AG09319 (cell line): ENCODE data around the gene HDAC9.
A peak's percentile ranks its signal among the peaks of the same experiment; 100 is the strongest.

Source experiments
- DNase-seq: peaks from one replicate; pipeline ENCODE4 v3.0.0-alpha.2; 2010; ENCODE audit warnings: low read depth; ENCODE audit errors: extremely low read depth
- CTCF ChIP-seq: IDR thresholded peaks from 2 replicates; pipeline ENCODE4 v1.5.1; 2011; ENCODE audit warnings: low read depth, mild to moderate bottlenecking, inconsistent platforms, low read length, moderate library complexity

HDAC9 gene

GRCh38 chr7:18499407-18500177, 4.0 kb downstream of the HDAC9 start:
- no peak for TF ChIP-seq CTCF
- no peak for DNase-seq

GRCh38 chr7:18503126-18503866, 7.7 kb downstream of the HDAC9 start:
- no peak for TF ChIP-seq CTCF
- no peak for DNase-seq

GRCh38 chr7:18504965-18505364, 9.4 kb downstream of the HDAC9 start:
- no peak for TF ChIP-seq CTCF
- no peak for DNase-seq

- no peak for TF ChIP-seq CTCF
- no peak for DNase-seq
These were observed 10.4 kb downstream of the HDAC9 start for GRCh38 chr7:18505870-18506460.

GRCh38 chr7:18508443-18509427, 13.2 kb downstream of the HDAC9 start:
- no peak for TF ChIP-seq CTCF
- peak; percentile 43 for DNase-seq

GRCh38 chr7:18509481-18509880, 13.9 kb downstream of the HDAC9 start:
- DNase-seq, result no peak
- no peak for TF ChIP-seq CTCF
